Stimulated activated CD4-positive, alpha-beta T cell treated with anti-CD3 and anti-CD28 coated beads, Interleukin-1b, Interleukin-23, amount 100 ng/mL, for 1 hour (primary cell): ENCODE measurements around the gene ANGPTL4.
"Not testable (repeated sequence)": the region's sequence is repeated elsewhere in the genome, so short reads cannot be mapped to it uniquely, and the experiment has no call there.

Experiments
- DNase-seq, 2 donors: peaks; one replicate each; pipeline ENCODE4 v3.0.0-alpha.2; 2020; ENCODE audit warnings: low read depth in 2 of 2

Gene ANGPTL4

GRCh38 chr19:8389891-8390616 lies 26.1 kb downstream of the ANGPTL4 start, which contains the start of gene RAB11B:
RAB11B (plus strand) TSS chr19:8390360; CDS start chr19:8390417, 57 bp downstream.
- peak; percentile 94 to 96 for DNase-seq

GRCh38 chr19:8390617-8390981 lies 26.6 kb downstream of the ANGPTL4 start:
- peak; percentile 83 to 93 for DNase-seq

GRCh38 chr19:8391198-8392016 lies 27.5 kb downstream of the ANGPTL4 start:
- no peak for DNase-seq

GRCh38 chr19:8392017-8392591 lies 28.1 kb downstream of the ANGPTL4 start:
- no peak for DNase-seq

- no peak for DNase-seq
These were observed 29.4 kb downstream of the ANGPTL4 start for GRCh38 chr19:8393192-8393870.

- DNase-seq = no peak
These were observed 29.9 kb downstream of the ANGPTL4 start for GRCh38 chr19:8393871-8394250.

GRCh38 chr19:8395621-8396082 lies 31.7 kb downstream of the ANGPTL4 start:
- no peak for DNase-seq

GRCh38 chr19:8396185-8396562 lies 32.2 kb downstream of the ANGPTL4 start:
- DNase-seq = no peak

- DNase-seq = peak; percentile 34 to 49
These were observed 32.7 kb downstream of the ANGPTL4 start for GRCh38 chr19:8396563-8397203.

- DNase-seq = no peak
These were observed 33.3 kb downstream of the ANGPTL4 start for GRCh38 chr19:8397271-8397670.

GRCh38 chr19:8397746-8398310 lies 33.9 kb downstream of the ANGPTL4 start:
- DNase-seq = no peak

GRCh38 chr19:8398311-8398771 lies 34.4 kb downstream of the ANGPTL4 start:
- no peak for DNase-seq

- no peak for DNase-seq
These were observed 35.8 kb downstream of the ANGPTL4 start for GRCh38 chr19:8399681-8400188.

GRCh38 chr19:8401981-8402411 lies 38.0 kb downstream of the ANGPTL4 start:
- no peak for DNase-seq

GRCh38 chr19:8403098-8403819 lies 39.3 kb downstream of the ANGPTL4 start:
- no peak for DNase-seq

GRCh38 chr19:8403820-8404109 lies 39.8 kb downstream of the ANGPTL4 start:
- no peak for DNase-seq

- DNase-seq = no peak
These were observed 40.6 kb downstream of the ANGPTL4 start for GRCh38 chr19:8404391-8405151.

GRCh38 chr19:8410718-8411117 lies 46.8 kb downstream of the ANGPTL4 start:
- DNase-seq = not testable (repeated sequence)

- DNase-seq = peak; percentile 90 to 94
These were observed 49.1 kb downstream of the ANGPTL4 start, which contains the start of gene MARCHF2 for GRCh38 chr19:8412783-8413628. MARCHF2 (plus strand) TSS chr19:8413305; CDS start chr19:8421841, 8,536 bp downstream.
